GM23338 (cell line): ENCODE results near the gene COL4A1. TPM values are rescaled to one million over a fixed set of nuclear protein-coding genes. Genes with fewer than 3 reads are reported as not detected.

Experiments used
- ATAC-seq: fragments of 200-7000 bp; cut with Tn5 transposase; 3 replicates; pipeline ENCODE4 v1.9.1; 2020
- DNase-seq: peaks from one replicate; pipeline ENCODE4 v3.0.0-alpha.2; 2015; ENCODE audit warnings: low spot score
- H2AFZ ChIP-seq: fragments of 200-600 bp; sonication (generic); 2 replicates; pipeline ENCODE4 v1.8.0; 2016; ENCODE audit warnings: antibody characterized with exemption, mild to moderate bottlenecking, moderate library complexity
- H3F3A ChIP-seq: fragments of 200-600 bp; sonication (generic); replicated peaks from 2 replicates; pipeline ENCODE4 v1.8.0; 2017; ENCODE audit warnings: antibody characterized with exemption, mixed run types, low read depth
- H3K27ac ChIP-seq: fragments of 200-600 bp; sonication (generic); 2 replicates; pipeline ENCODE4 v1.6.1; 2016; ENCODE audit warnings: low read depth
- H3K27me3 ChIP-seq: fragments of 200-600 bp; sonication (generic); 2 replicates; pipeline ENCODE4 v1.8.0; 2016; ENCODE audit warnings: mild to moderate bottlenecking, mixed run types, moderate library complexity; ENCODE audit not compliant: insufficient read depth
- H3K36me3 ChIP-seq: fragments of 200-600 bp; sonication (generic); 2 replicates; pipeline ENCODE4 v1.8.0; 2016; ENCODE audit warnings: mild to moderate bottlenecking; ENCODE audit not compliant: insufficient read depth
- H3K4me1 ChIP-seq: fragments of 200-600 bp; sonication (generic); 2 replicates; pipeline ENCODE4 v1.8.0; 2016; ENCODE audit warnings: mild to moderate bottlenecking, moderate library complexity; ENCODE audit not compliant: insufficient read depth
- H3K4me2 ChIP-seq: fragments of 200-600 bp; sonication (generic); 2 replicates; pipeline ENCODE4 v1.7.1; 2017; ENCODE audit warnings: mixed run types
- H3K4me3 ChIP-seq: fragments of 200-600 bp; sonication (generic); 2 replicates; pipeline ENCODE4 v1.6.1; 2016; ENCODE audit warnings: mixed run types
- H3K79me2 ChIP-seq: fragments of 200-600 bp; sonication (generic); replicated peaks from 2 replicates; pipeline ENCODE4 v1.8.0; 2017; ENCODE audit warnings: mild to moderate bottlenecking; ENCODE audit not compliant: insufficient read depth
- H3K9me2 ChIP-seq: fragments of 200-600 bp; sonication (generic); 2 replicates; pipeline ENCODE4 v1.8.0; 2017; ENCODE audit not compliant: insufficient read depth
- H4K20me1 ChIP-seq: fragments of 200-600 bp; sonication (generic); replicated peaks from 2 replicates; pipeline ENCODE4 v1.8.0; 2017; ENCODE audit warnings: mild to moderate bottlenecking; ENCODE audit not compliant: insufficient read depth
- H3K27ac Mint-ChIP-seq: 2 replicates; pipeline ENCODE4 v1.8.0; 2020; ENCODE audit warnings: inconsistent platforms, mild to moderate bottlenecking, moderate library complexity, mixed read lengths
- H3K27me3 Mint-ChIP-seq: 3 replicates; pipeline ENCODE4 v1.8.0; 2022; ENCODE audit warnings: low read depth, mild to moderate bottlenecking, moderate library complexity, mixed read lengths, inconsistent platforms; ENCODE audit not compliant: insufficient read depth, poor library complexity
- H3K36me3 Mint-ChIP-seq: 3 replicates; pipeline ENCODE4 v1.8.0; 2021; ENCODE audit warnings: low read depth, mild to moderate bottlenecking, inconsistent platforms, moderate library complexity, mixed read lengths
- H3K4me1 Mint-ChIP-seq: 3 replicates; pipeline ENCODE4 v1.8.0; 2020; ENCODE audit warnings: mild to moderate bottlenecking, inconsistent platforms, mixed read lengths
- H3K4me3 Mint-ChIP-seq: 3 replicates; pipeline ENCODE4 v1.8.0; 2021; ENCODE audit warnings: moderate library complexity, mild to moderate bottlenecking, inconsistent platforms, mixed read lengths
- H3K9me3 Mint-ChIP-seq: 3 replicates; pipeline ENCODE4 v1.8.0; 2020; ENCODE audit warnings: moderate library complexity, mild to moderate bottlenecking, inconsistent platforms, mixed read lengths
- EZH2 ChIP-seq: fragments of 200-600 bp; sonication (generic); IDR thresholded peaks from one replicate; pipeline ENCODE4 v1.8.0; 2017; ENCODE audit warnings: antibody characterized with exemption, mild to moderate bottlenecking, low read depth; ENCODE audit not compliant: unreplicated experiment
- EZH2phosphoT487 ChIP-seq: fragments of 200-600 bp; sonication (generic); IDR thresholded peaks from one replicate; pipeline ENCODE4 v1.8.1; 2018; ENCODE audit warnings: antibody characterized with exemption; ENCODE audit not compliant: unreplicated experiment
- JUNB ChIP-seq: IDR thresholded peaks from one replicate; pipeline ENCODE4 v1.6.1; 2016; ENCODE audit warnings: antibody characterized with exemption; ENCODE audit not compliant: unreplicated experiment
- NANOG ChIP-seq: IDR thresholded peaks from 2 replicates; pipeline ENCODE4 v1.6.1; 2016; ENCODE audit warnings: antibody characterized with exemption, borderline replicate concordance
- POLR2AphosphoS5 ChIP-seq: IDR thresholded peaks from 2 replicates; pipeline ENCODE4 v1.6.1; 2016; ENCODE audit warnings: antibody characterized with exemption, low read depth
- STAT1 ChIP-seq: IDR thresholded peaks from one replicate; pipeline ENCODE4 v1.6.1; 2016; ENCODE audit warnings: antibody characterized with exemption; ENCODE audit not compliant: unreplicated experiment
- ZNF114 ChIP-seq: fragments of 250-450 bp; sonication (Bioruptor Pico); IDR thresholded peaks from 2 replicates; pipeline ENCODE4 v1.5.0; 2020; ENCODE audit warnings: mild to moderate bottlenecking, moderate library complexity
- ZNF331 ChIP-seq: fragments of 250-450 bp; sonication (Bioruptor Pico); IDR thresholded peaks from 2 replicates; pipeline ENCODE4 v1.5.0; 2020; ENCODE audit warnings: low read depth, mild to moderate bottlenecking, moderate library complexity
- polyA plus RNA-seq: library from polyadenylated mRNA; unstranded; fragments of >200 nt; fragmentation: Nextera tagmentation; extraction: Ambion mirVana; gene quantifications from 2 replicates; pipeline ENCODE4 v1.2.1, GENCODE V29; 2016
- total RNA-seq: library from RNA; depleted of rRNA; stranded (reverse); fragments of >200 nt; shearing (Covaris generic); gene quantifications from 2 replicates; pipeline ENCODE4 v1.2.3, GENCODE V29; 2014
- TF ChIP-seq, protein P1 (sequence below), 2 experiments: fragments of 200-600 bp in 1 of 2; sonication (generic) in 1 of 2; conservative IDR thresholded peaks; 2 replicates each; pipeline versions ENCODE4 v1.5.1 to v1.6.1; 2016 to 2017; ENCODE audit warnings: antibody characterized with exemption in 2 of 2, low read depth in 2 of 2, mild to moderate bottlenecking in 2 of 2, moderate library complexity in 1 of 2
- TF ChIP-seq, protein P2 (sequence below): IDR thresholded peaks from one replicate; pipeline ENCODE4 v1.6.1; 2018; ENCODE audit warnings: antibody characterized with exemption; ENCODE audit not compliant: unreplicated experiment
- TF ChIP-seq, protein P3 (sequence below): fragments of 250-450 bp; sonication (Bioruptor Pico); IDR thresholded peaks from 2 replicates; pipeline ENCODE4 v1.5.0; 2020; ENCODE audit warnings: mild to moderate bottlenecking, moderate library complexity

COL4A1 gene
- total and polyA plus RNA-seq, 2 experiments from 2014 or later = 39.1 to 110 TPM

DNA sequence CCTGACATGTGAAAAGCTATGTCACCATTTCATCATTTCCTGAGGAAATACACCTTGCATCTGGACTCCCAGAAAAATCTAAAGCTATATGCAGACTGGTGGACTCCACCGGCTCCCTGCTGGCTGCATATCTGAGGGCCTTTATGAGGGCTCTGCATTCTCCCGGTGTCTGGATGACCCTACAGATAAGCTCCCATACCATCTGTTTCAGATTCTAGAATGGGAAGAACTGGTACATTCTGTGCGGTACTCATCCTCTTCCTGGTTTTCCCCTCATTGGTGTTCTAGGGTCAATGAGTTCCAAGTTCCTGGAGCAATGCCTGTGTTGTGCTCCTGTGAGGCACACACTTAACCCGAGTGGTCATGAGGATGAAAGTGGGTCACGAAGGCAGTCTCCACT, 60.4 kb downstream of the COL4A1 start (continued):
- TF ChIP-seq EZH2phosphoT487 = no peak
- TF ChIP-seq, protein P1, sequence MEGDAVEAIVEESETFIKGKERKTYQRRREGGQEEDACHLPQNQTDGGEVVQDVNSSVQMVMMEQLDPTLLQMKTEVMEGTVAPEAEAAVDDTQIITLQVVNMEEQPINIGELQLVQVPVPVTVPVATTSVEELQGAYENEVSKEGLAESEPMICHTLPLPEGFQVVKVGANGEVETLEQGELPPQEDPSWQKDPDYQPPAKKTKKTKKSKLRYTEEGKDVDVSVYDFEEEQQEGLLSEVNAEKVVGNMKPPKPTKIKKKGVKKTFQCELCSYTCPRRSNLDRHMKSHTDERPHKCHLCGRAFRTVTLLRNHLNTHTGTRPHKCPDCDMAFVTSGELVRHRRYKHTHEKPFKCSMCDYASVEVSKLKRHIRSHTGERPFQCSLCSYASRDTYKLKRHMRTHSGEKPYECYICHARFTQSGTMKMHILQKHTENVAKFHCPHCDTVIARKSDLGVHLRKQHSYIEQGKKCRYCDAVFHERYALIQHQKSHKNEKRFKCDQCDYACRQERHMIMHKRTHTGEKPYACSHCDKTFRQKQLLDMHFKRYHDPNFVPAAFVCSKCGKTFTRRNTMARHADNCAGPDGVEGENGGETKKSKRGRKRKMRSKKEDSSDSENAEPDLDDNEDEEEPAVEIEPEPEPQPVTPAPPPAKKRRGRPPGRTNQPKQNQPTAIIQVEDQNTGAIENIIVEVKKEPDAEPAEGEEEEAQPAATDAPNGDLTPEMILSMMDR (conservative IDR thresholded peaks at IDR 0.05; ENCODE audit: low read depth in 2 of 2) = no peak

DNA sequence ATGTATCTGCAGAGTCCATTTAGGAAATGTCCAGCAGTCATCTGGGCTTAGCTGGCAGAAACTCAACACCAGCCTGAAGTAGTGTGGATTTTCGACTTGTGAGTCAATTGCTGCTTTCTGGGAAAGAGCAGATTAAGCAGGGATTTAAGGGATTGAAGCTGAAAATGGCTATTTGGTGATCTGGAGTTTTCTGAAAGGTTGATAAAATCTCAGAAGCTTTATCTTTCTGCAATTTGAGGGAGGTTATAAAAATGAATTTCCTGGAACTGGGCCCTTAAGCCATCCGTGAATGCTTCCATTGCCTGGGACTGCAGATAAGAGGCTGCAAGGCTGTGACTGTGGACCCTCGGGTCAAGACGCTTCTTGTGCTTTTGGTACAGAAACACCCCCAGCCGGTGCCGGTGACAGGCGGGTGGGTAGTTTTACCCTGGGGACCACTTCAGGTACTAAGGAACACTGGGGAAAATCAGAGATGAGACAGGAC, 61.5 kb downstream of the COL4A1 start:
- H3F3A ChIP-seq = 0 out of 2 replicates have a peak, but pooled peaks cover 2% of the 10 kb centered on the region
- no peak overlapping the region for H2AFZ ChIP-seq
- no peaks in the 10 kb centered on the region; the same call in 1 of the 2 replicates for H3K79me2 ChIP-seq
- Mint-ChIP-seq H3K9me3 (no peaks in the 10 kb centered on the region), H3K27me3 (peaks cover 3% of the 10 kb centered on the region), H3K27ac (no peak overlapping the region), H3K4me1 (peaks cover 33% of the 10 kb centered on the region), H3K36me3 (no peaks in the 10 kb centered on the region; the same call in 2 of the 3 replicates), H3K4me3 (no peak overlapping the region)
- no peak overlapping the region for H3K4me3 ChIP-seq
- no peak overlapping the region for H3K27ac ChIP-seq
- DNase-seq (no peak), ATAC-seq (no peak)
- no peaks in the 10 kb centered on the region for H3K27me3 ChIP-seq
- peaks cover 24% of the 10 kb centered on the region for H3K4me1 ChIP-seq
- H3K9me2 ChIP-seq = no peaks in the 10 kb centered on the region
- H4K20me1 ChIP-seq = no peaks in the 10 kb centered on the region; the same call in 1 of the 2 replicates
- no peak overlapping the region for H3K4me2 ChIP-seq
- no peaks in the 10 kb centered on the region for H3K36me3 ChIP-seq
- TF ChIP-seq, protein P2, sequence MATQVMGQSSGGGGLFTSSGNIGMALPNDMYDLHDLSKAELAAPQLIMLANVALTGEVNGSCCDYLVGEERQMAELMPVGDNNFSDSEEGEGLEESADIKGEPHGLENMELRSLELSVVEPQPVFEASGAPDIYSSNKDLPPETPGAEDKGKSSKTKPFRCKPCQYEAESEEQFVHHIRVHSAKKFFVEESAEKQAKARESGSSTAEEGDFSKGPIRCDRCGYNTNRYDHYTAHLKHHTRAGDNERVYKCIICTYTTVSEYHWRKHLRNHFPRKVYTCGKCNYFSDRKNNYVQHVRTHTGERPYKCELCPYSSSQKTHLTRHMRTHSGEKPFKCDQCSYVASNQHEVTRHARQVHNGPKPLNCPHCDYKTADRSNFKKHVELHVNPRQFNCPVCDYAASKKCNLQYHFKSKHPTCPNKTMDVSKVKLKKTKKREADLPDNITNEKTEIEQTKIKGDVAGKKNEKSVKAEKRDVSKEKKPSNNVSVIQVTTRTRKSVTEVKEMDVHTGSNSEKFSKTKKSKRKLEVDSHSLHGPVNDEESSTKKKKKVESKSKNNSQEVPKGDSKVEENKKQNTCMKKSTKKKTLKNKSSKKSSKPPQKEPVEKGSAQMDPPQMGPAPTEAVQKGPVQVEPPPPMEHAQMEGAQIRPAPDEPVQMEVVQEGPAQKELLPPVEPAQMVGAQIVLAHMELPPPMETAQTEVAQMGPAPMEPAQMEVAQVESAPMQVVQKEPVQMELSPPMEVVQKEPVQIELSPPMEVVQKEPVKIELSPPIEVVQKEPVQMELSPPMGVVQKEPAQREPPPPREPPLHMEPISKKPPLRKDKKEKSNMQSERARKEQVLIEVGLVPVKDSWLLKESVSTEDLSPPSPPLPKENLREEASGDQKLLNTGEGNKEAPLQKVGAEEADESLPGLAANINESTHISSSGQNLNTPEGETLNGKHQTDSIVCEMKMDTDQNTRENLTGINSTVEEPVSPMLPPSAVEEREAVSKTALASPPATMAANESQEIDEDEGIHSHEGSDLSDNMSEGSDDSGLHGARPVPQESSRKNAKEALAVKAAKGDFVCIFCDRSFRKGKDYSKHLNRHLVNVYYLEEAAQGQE = no peak
- TF ChIP-seq ZNF331 (CRISPR knock-in tag) (no peak), JUNB (no peak), EZH2 (no peak), ZNF114 (CRISPR knock-in tag) (no peak), EZH2phosphoT487 (no peak), POLR2AphosphoS5 (no peak), NANOG (no peak), STAT1 (no peak)
- TF ChIP-seq, protein P1 (conservative IDR thresholded peaks at IDR 0.05; ENCODE audit: low read depth in 2 of 2) = no peak
- TF ChIP-seq, protein P3, sequence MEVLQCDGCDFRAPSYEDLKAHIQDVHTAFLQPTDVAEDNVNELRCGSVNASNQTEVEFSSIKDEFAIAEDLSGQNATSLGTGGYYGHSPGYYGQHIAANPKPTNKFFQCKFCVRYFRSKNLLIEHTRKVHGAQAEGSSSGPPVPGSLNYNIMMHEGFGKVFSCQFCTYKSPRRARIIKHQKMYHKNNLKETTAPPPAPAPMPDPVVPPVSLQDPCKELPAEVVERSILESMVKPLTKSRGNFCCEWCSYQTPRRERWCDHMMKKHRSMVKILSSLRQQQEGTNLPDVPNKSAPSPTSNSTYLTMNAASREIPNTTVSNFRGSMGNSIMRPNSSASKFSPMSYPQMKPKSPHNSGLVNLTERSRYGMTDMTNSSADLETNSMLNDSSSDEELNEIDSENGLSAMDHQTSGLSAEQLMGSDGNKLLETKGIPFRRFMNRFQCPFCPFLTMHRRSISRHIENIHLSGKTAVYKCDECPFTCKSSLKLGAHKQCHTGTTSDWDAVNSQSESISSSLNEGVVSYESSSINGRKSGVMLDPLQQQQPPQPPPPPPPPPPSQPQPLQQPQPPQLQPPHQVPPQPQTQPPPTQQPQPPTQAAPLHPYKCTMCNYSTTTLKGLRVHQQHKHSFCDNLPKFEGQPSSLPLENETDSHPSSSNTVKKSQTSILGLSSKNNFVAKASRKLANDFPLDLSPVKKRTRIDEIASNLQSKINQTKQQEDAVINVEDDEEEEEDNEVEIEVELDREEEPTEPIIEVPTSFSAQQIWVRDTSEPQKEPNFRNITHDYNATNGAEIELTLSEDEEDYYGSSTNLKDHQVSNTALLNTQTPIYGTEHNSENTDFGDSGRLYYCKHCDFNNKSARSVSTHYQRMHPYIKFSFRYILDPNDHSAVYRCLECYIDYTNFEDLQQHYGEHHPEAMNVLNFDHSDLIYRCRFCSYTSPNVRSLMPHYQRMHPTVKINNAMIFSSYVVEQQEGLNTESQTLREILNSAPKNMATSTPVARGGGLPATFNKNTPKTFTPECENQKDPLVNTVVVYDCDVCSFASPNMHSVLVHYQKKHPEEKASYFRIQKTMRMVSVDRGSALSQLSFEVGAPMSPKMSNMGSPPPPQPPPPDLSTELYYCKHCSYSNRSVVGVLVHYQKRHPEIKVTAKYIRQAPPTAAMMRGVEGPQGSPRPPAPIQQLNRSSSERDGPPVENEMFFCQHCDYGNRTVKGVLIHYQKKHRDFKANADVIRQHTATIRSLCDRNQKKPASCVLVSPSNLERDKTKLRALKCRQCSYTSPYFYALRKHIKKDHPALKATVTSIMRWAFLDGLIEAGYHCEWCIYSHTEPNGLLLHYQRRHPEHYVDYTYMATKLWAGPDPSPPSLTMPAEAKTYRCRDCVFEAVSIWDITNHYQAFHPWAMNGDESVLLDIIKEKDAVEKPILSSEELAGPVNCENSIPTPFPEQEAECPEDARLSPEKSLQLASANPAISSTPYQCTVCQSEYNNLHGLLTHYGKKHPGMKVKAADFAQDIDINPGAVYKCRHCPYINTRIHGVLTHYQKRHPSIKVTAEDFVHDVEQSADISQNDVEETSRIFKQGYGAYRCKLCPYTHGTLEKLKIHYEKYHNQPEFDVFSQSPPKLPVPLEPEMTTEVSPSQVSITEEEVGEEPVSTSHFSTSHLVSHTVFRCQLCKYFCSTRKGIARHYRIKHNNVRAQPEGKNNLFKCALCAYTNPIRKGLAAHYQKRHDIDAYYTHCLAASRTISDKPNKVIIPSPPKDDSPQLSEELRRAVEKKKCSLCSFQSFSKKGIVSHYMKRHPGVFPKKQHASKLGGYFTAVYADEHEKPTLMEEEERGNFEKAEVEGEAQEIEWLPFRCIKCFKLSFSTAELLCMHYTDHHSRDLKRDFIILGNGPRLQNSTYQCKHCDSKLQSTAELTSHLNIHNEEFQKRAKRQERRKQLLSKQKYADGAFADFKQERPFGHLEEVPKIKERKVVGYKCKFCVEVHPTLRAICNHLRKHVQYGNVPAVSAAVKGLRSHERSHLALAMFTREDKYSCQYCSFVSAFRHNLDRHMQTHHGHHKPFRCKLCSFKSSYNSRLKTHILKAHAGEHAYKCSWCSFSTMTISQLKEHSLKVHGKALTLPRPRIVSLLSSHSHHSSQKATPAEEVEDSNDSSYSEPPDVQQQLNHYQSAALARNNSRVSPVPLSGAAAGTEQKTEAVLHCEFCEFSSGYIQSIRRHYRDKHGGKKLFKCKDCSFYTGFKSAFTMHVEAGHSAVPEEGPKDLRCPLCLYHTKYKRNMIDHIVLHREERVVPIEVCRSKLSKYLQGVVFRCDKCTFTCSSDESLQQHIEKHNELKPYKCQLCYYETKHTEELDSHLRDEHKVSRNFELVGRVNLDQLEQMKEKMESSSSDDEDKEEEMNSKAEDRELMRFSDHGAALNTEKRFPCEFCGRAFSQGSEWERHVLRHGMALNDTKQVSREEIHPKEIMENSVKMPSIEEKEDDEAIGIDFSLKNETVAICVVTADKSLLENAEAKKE (CRISPR knock-in tag) = no peak
